K562 treated with DMSO at 1 percent for 12 hours (cell line): ENCODE measurements around the gene KIF2B. TPM values are rescaled to one million over a fixed set of nuclear protein-coding genes. Genes with fewer than 3 reads are reported as not detected.

Source experiments
- total RNA-seq: library from RNA; unstranded; fragments of 300-600 nt; gene quantifications from 2 replicates; pipeline ENCODE4 v1.2.3, GENCODE V29; 2022; ENCODE audit not compliant: insufficient read depth

Gene KIF2B
- total RNA-seq = not detected in 2 replicates

DNA sequence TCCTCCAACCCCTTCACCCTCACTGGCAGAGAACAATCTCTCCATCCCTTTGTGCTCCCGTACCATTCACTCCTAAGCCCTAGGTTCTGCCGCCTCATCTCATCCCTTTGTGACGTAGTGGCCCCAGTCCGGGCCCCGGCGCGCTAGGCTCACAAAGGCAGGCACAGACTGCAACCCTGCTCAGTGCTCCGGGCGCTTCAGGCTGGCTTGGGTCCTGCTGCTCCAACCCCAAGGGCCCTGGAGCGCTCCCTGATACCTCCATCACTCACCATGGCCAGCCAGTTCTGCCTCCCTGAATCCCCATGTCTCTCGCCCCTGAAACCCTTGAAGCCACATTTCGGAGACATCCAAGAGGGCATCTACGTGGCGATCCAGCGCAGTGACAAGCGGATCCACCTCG, at the start of gene KIF2B:
Gene KIF2B, plus strand, starts transcription at position 164 of the 400 bp plus-strand sequence. Its CDS starts 107 bp downstream, at position 271.

